ENCODE results near the gene YTHDC1.

GRCh38 chr4:68291256-68291655 lies 58.6 kb downstream of the YTHDC1 start:
- TF ChIP-seq, protein P1, sequence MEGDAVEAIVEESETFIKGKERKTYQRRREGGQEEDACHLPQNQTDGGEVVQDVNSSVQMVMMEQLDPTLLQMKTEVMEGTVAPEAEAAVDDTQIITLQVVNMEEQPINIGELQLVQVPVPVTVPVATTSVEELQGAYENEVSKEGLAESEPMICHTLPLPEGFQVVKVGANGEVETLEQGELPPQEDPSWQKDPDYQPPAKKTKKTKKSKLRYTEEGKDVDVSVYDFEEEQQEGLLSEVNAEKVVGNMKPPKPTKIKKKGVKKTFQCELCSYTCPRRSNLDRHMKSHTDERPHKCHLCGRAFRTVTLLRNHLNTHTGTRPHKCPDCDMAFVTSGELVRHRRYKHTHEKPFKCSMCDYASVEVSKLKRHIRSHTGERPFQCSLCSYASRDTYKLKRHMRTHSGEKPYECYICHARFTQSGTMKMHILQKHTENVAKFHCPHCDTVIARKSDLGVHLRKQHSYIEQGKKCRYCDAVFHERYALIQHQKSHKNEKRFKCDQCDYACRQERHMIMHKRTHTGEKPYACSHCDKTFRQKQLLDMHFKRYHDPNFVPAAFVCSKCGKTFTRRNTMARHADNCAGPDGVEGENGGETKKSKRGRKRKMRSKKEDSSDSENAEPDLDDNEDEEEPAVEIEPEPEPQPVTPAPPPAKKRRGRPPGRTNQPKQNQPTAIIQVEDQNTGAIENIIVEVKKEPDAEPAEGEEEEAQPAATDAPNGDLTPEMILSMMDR (IDR thresholded peaks at IDR 0.05 in 4 of 5, conservative IDR thresholded peaks at IDR 0.05 in 1 of 5) = no peak
- TF ChIP-seq POLR2A (IDR thresholded peaks at IDR 0.05) = no peak
